Uterus (tissue), 4 donors: ENCODE results near the gene WHRN. TPM values are rescaled to one million over a fixed set of nuclear protein-coding genes. Genes with fewer than 3 reads are reported as not detected.

Source experiments
- DNase-seq, 2 donors: peaks; one replicate each; pipeline ENCODE4 v3.0.0-alpha.2; 2019 to 2020
- H3K27ac ChIP-seq, 2 donors: fragments of 200-600 bp; sonication (generic); 1 replicate in 1 of 2; 2 replicates in 1 of 2; pipeline ENCODE4 v1.5.1; 2016 to 2018
- H3K27me3 ChIP-seq, 2 donors: fragments of 200-600 bp; sonication (generic); one replicate each; pipeline ENCODE4 v1.5.1; 2018 to 2019; ENCODE audit warnings: control low read depth in 1 of 2
- H3K36me3 ChIP-seq, 2 donors: fragments of 200-600 bp; sonication (generic); one replicate each; pipeline ENCODE4 v1.5.1; 2019; ENCODE audit warnings: control low read depth in 1 of 2
- H3K4me1 ChIP-seq, 2 donors: fragments of 200-600 bp; sonication (generic); one replicate each; pipeline ENCODE4 v1.5.1; 2018 to 2019; ENCODE audit warnings: control low read depth in 1 of 2
- H3K4me3 ChIP-seq, 2 donors: fragments of 200-600 bp; sonication (generic); 1 replicate in 1 of 2; 2 replicates in 1 of 2; pipeline ENCODE4 v1.5.1; 2018 to 2019; ENCODE audit warnings: mild to moderate bottlenecking in 1 of 2
- H3K9me3 ChIP-seq, 2 donors: fragments of 200-600 bp; sonication (generic); one replicate each; pipeline ENCODE4 v1.5.1; 2019; ENCODE audit warnings: control low read depth in 1 of 2
- CTCF ChIP-seq, 4 experiments: fragments of 200-600 bp in 2 of 4; fragments of 450-650 bp in 2 of 4; sonication (generic) in 2 of 4; IDR thresholded peaks; one replicate each; pipeline ENCODE4 v1.5.1; 2016 to 2019; ENCODE audit warnings: antibody characterized with exemption in 4 of 4, mild to moderate bottlenecking in 2 of 4, moderate library complexity in 1 of 4
- POLR2A ChIP-seq, 2 donors: fragments of 450-650 bp; IDR thresholded peaks; one replicate each; pipeline ENCODE4 v1.6.1; 2016; ENCODE audit warnings: antibody characterized with exemption in 2 of 2, mild to moderate bottlenecking in 1 of 2, moderate library complexity in 1 of 2
- intact Hi-C: fragments of 100-400 bp; cut with DNase I; formaldehyde crosslinking; loops from one replicate; pipeline ENCODE4 v1.15.1; 2023; ENCODE audit warnings: low total_unique reads
- total RNA-seq, 4 donors: library from RNA; depleted of rRNA in 3 of 4; stranded (reverse); fragments of >200 nt in 3 of 4; gene quantifications; one replicate each; pipeline versions ENCODE4 v1.1.0 to v1.2.4, GENCODE V29; 2014 to 2023
- donor health status: DM: yes; HTN: yes; CAD: no.

The WHRN gene
- total RNA-seq, 4 donors from 2014 or later: 4.0 to 32.3 (median 20.2) TPM

- H3K4me3 ChIP-seq: no peak overlapping the region
- intact Hi-C loops: no loop called here
- DNase-seq: no peak
- no peak for TF ChIP-seq CTCF (IDR thresholded peaks at IDR 0.05)
- TF ChIP-seq POLR2A (IDR thresholded peaks at IDR 0.05): no peak
- H3K9me3 ChIP-seq: no peaks in the 10 kb centered on the region
- H3K36me3 ChIP-seq: no peaks in the 10 kb centered on the region
- H3K27me3 ChIP-seq: no peaks in the 10 kb centered on the region
- H3K27ac ChIP-seq: no peak overlapping the region
- H3K4me1 ChIP-seq: no peaks in the 10 kb centered on the region
Observed at GRCh38 chr9:114476891-114477469, 28.3 kb downstream of the WHRN start.

GRCh38 chr9:114475412-114476135 is 29.7 kb downstream of the WHRN start:
- TF ChIP-seq CTCF (IDR thresholded peaks at IDR 0.05) (no peak), POLR2A (IDR thresholded peaks at IDR 0.05) (no peak)
- Histone ChIP-seq H3K36me3 (no peaks in the 10 kb centered on the region), H3K9me3 (no peaks in the 10 kb centered on the region), H3K4me1 (no peaks in the 10 kb centered on the region), H3K4me3 (no peak overlapping the region), H3K27ac (peak overlapping the region in 1 of 2 donors; percentile 58), H3K27me3 (no peaks in the 10 kb centered on the region)
- intact Hi-C loops: no loop called here
- DNase-seq: no peak

- Histone ChIP-seq H3K36me3 (no peaks in the 10 kb centered on the region), H3K9me3 (no peaks in the 10 kb centered on the region), H3K4me3 (no peak overlapping the region), H3K27ac (no peak overlapping the region), H3K27me3 (no peaks in the 10 kb centered on the region), H3K4me1 (no peaks in the 10 kb centered on the region)
- no peak for DNase-seq
- TF ChIP-seq CTCF (IDR thresholded peaks at IDR 0.05) (no peak), POLR2A (IDR thresholded peaks at IDR 0.05) (no peak)
- intact Hi-C loops: no loop called here
Observed at GRCh38 chr9:114474425-114474824, 30.8 kb downstream of the WHRN start.

- DNase-seq: no peak
- TF ChIP-seq CTCF (IDR thresholded peaks at IDR 0.05): no peak
- no peak for TF ChIP-seq POLR2A (IDR thresholded peaks at IDR 0.05)
- Histone ChIP-seq H3K4me3 (no peak overlapping the region), H3K27me3 (no peaks in the 10 kb centered on the region), H3K9me3 (no peaks in the 10 kb centered on the region), H3K27ac (no peak overlapping the region), H3K4me1 (no peaks in the 10 kb centered on the region), H3K36me3 (no peaks in the 10 kb centered on the region)
- intact Hi-C loops: no loop called here
Observed at GRCh38 chr9:114473447-114473801, 31.8 kb downstream of the WHRN start.

GRCh38 chr9:114472765-114473446 is 32.4 kb downstream of the WHRN start:
- DNase-seq: no peak
- Histone ChIP-seq H3K4me1 (no peaks in the 10 kb centered on the region), H3K9me3 (no peaks in the 10 kb centered on the region), H3K36me3 (no peaks in the 10 kb centered on the region), H3K4me3 (no peak overlapping the region), H3K27me3 (no peaks in the 10 kb centered on the region), H3K27ac (no peak overlapping the region)
- no peak for TF ChIP-seq CTCF (IDR thresholded peaks at IDR 0.05)
- TF ChIP-seq POLR2A (IDR thresholded peaks at IDR 0.05): no peak
- intact Hi-C loops: no loop called here
